ENCODE data around the gene PERM1.
"Not testable (repeated sequence)": the region's sequence is repeated elsewhere in the genome, so short reads cannot be mapped to it uniquely, and the experiment has no call there.

PERM1 gene

GRCh38 chr1:981955-982558 is at the start of gene PERM1:
Gene PERM1, minus strand, starts transcription at chr1:982093. Its CDS starts 1,064 bp downstream, at chr1:981029.
- DNase-seq (ENCODE audit: low spot score), result no peak

GRCh38 chr1:1030867-1031658 is 49.2 kb upstream of the PERM1 start:
- not testable (repeated sequence) for DNase-seq (ENCODE audit: low spot score)

- no peak for DNase-seq (ENCODE audit: low spot score)
Observed at GRCh38 chr1:1027791-1028190, 45.9 kb upstream of the PERM1 start.

GRCh38 chr1:1026599-1027413 is 44.9 kb upstream of the PERM1 start:
- no peak for DNase-seq (ENCODE audit: low spot score)

GRCh38 chr1:1025730-1026129 is 43.8 kb upstream of the PERM1 start:
- DNase-seq (ENCODE audit: low spot score), result no peak

- DNase-seq (ENCODE audit: low spot score), result no peak
Observed at GRCh38 chr1:1024771-1025699, 43.1 kb upstream of the PERM1 start.

GRCh38 chr1:1024149-1024770 is 42.4 kb upstream of the PERM1 start:
- no peak for DNase-seq (ENCODE audit: low spot score)

- no peak for DNase-seq (ENCODE audit: low spot score)
Observed at GRCh38 chr1:1023700-1024099, 41.8 kb upstream of the PERM1 start.

GRCh38 chr1:1022302-1023009 is 40.6 kb upstream of the PERM1 start:
- no peak for DNase-seq (ENCODE audit: low spot score)

- DNase-seq (ENCODE audit: low spot score), result no peak
Observed at GRCh38 chr1:1021920-1022259, 40.0 kb upstream of the PERM1 start.

- peak; percentile 87 for DNase-seq (ENCODE audit: low spot score)
Observed at GRCh38 chr1:1021010-1021919, 39.4 kb upstream of the PERM1 start.

GRCh38 chr1:1020415-1021009 is 38.6 kb upstream of the PERM1 start:
- DNase-seq (ENCODE audit: low spot score), result peak; percentile 50

GRCh38 chr1:1020000-1020404 is 38.1 kb upstream of the PERM1 start, which contains the start of gene AGRN:
Gene AGRN, plus strand, starts transcription at chr1:1020120. Its CDS starts 53 bp downstream, at chr1:1020173.
- no peak for DNase-seq (ENCODE audit: low spot score)

GRCh38 chr1:1019122-1019999 is 37.5 kb upstream of the PERM1 start:
- DNase-seq (ENCODE audit: low spot score), result peak; percentile 97

- DNase-seq (ENCODE audit: low spot score), result not testable (repeated sequence)
Observed at GRCh38 chr1:1018321-1018685, 36.4 kb upstream of the PERM1 start.

GRCh38 chr1:1017397-1018320 is 35.8 kb upstream of the PERM1 start:
- DNase-seq (ENCODE audit: low spot score), result not testable (repeated sequence)

All from hepatic stellate cell (primary cell).